SU-DHL-6 (cell line): Measurements from ENCODE around the gene MAP4.

ENCODE experiments used
- EZH2phosphoT487 ChIP-seq: fragments of 200-600 bp; sonication (generic), shearing (Covaris generic); conservative IDR thresholded peaks from 2 replicates; pipeline ENCODE4 v1.6.1; 2018; ENCODE audit warnings: mild to moderate bottlenecking, antibody characterized with exemption, low read length, moderate library complexity, mixed read lengths
- TF ChIP-seq, protein P1 (sequence below): fragments of 200-600 bp; sonication (generic); IDR thresholded peaks from one replicate; pipeline ENCODE4 v1.5.1; 2017; ENCODE audit warnings: antibody characterized with exemption, mild to moderate bottlenecking, low read length, moderate library complexity; ENCODE audit not compliant: insufficient read depth, poor library complexity, severe bottlenecking

- TF ChIP-seq, protein P1, sequence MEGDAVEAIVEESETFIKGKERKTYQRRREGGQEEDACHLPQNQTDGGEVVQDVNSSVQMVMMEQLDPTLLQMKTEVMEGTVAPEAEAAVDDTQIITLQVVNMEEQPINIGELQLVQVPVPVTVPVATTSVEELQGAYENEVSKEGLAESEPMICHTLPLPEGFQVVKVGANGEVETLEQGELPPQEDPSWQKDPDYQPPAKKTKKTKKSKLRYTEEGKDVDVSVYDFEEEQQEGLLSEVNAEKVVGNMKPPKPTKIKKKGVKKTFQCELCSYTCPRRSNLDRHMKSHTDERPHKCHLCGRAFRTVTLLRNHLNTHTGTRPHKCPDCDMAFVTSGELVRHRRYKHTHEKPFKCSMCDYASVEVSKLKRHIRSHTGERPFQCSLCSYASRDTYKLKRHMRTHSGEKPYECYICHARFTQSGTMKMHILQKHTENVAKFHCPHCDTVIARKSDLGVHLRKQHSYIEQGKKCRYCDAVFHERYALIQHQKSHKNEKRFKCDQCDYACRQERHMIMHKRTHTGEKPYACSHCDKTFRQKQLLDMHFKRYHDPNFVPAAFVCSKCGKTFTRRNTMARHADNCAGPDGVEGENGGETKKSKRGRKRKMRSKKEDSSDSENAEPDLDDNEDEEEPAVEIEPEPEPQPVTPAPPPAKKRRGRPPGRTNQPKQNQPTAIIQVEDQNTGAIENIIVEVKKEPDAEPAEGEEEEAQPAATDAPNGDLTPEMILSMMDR, result no peak
- no peak for TF ChIP-seq EZH2phosphoT487
Observed at GRCh38 chr3:48012659-48013058, 3.6 kb downstream of the MAP4 start.
